HG02588 (cell line): ENCODE results near the gene STPG3.
A peak's percentile ranks its signal among the peaks of the same experiment; 100 is the strongest.

Source experiments
- ATAC-seq: cut with Tn5 transposase; IDR thresholded peaks from one replicate; pipeline ENCODE4 v1.9.1; 2021; ENCODE audit warnings: mild to moderate bottlenecking, moderate library complexity; ENCODE audit not compliant: unreplicated experiment

Gene STPG3

GRCh38 chr9:137251194-137251461 is at the start of gene STPG3:
Gene STPG3, plus strand, starts transcription at chr9:137251286. Its CDS starts 1 bp downstream, at chr9:137251287.
- no peak for ATAC-seq

- no peak for ATAC-seq
These were observed 48.1 kb upstream of the STPG3 start for GRCh38 chr9:137202966-137203365.

DNA sequence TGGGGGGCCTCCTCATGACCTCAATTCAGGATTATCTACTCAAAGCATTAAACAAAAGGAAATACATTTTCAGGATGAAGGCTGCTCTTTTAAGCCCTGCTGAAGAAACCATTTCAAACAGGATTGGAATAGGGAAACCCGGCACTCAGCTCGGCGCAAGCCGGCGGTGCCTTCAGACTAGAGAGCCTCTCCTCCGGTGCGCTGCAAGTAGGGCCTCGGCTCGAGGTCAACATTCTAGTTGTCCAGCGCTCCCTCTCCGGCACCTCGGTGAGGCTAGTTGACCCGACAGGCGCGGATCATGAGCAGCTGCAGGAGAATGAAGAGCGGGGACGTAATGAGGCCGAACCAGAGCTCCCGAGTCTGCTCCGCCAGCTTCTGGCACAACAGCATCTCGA is 46.4 kb upstream of the STPG3 start:
- no peak for ATAC-seq

DNA sequence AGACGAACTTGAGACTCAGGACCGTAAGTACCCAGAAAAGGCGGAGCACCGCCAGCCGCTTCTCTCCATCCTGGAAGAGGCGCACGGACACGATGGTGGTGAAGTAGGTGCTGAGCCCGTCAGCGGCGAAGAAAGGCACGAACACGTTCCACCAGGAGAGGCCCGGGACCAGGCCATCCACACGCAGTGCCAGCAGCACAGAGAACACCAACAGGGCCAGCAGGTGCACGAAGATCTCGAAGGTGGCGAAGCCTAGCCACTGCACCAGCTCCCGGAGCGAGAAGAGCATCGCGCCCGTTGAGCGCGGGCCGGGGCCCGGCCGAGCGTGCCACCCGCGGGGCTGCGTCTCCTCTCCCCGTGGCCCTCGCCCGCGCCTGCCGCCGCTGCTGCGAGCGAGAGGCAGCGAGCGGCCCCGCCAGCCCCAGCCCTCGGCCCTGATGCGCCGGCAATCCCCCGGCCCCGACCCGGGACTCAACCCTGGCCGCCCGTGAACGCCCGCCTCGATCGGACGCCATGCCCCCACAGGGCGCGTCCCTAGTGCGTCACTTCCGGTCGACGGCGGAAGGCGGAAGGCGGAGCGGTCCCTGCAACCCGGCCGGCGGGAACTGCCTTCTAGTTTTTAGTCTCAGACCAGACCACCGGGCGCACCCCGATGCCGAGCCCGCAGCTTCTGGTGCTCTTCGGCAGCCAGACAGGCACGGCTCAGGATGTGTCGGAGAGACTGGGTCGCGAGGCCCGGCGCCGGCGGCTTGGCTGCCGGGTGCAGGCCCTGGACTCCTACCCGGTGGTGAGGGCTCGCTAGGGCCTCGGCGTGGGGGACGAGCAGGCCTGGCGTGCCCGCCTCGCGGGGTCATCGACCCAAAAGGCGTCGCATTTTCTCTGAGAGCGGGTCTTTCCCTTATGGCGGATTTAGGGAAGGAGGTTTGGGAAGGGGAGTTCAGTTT is 45.7 kb upstream of the STPG3 start, which contains the start of the genes NDOR1 and TMEM203:
NDOR1 (plus strand) TSS at position 575 of the 944 bp plus-strand sequence; CDS start at position 653, 78 bp downstream.
TMEM203 (minus strand) TSS at position 523 of the 944 bp plus-strand sequence; CDS start at position 289, 234 bp downstream.
- peak; percentile 52 for ATAC-seq

- no peak for ATAC-seq
These were observed 44.5 kb upstream of the STPG3 start for GRCh38 chr9:137206602-137207001.

DNA sequence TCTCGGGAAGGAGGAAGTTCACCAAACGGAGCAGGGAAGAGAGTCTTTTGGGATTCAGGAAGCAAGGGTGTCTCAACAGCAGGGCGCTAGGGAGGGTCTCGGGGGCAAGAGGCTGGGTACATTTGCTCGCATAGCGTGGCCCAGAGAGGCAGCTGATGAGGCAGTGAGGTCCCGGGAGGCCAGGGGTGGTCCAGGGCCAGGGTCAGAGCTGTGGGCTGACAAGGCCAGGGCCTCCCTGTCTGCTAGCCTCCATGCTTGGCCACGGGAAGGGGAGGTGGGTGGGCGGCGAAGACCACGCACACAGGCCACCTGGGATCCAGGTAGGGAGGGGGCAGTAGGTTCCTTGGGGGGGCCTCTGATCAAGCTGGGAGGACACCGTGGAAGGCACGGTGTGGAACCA is 39.6 kb upstream of the STPG3 start:
- ATAC-seq, result no peak

DNA sequence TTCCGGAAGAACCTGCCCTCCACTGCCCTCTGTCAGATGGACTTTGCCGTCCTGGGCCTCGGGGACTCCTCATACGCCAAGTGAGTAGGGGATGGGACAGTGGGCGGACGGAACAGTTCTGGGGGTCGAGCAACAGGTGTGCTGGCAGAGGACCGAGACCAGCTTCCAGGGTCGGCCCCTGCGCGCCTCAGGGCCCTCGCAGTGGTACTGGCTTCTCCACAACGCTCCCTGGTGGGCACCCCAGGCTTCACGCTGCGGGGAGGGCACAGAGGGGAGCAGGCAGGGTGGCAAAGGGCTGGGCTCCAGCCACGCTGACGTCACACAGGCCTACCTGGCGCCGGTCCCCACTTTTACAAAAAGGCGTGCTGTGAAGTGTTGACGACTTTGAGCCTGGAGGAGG is 38.6 kb upstream of the STPG3 start:
- no peak for ATAC-seq

DNA sequence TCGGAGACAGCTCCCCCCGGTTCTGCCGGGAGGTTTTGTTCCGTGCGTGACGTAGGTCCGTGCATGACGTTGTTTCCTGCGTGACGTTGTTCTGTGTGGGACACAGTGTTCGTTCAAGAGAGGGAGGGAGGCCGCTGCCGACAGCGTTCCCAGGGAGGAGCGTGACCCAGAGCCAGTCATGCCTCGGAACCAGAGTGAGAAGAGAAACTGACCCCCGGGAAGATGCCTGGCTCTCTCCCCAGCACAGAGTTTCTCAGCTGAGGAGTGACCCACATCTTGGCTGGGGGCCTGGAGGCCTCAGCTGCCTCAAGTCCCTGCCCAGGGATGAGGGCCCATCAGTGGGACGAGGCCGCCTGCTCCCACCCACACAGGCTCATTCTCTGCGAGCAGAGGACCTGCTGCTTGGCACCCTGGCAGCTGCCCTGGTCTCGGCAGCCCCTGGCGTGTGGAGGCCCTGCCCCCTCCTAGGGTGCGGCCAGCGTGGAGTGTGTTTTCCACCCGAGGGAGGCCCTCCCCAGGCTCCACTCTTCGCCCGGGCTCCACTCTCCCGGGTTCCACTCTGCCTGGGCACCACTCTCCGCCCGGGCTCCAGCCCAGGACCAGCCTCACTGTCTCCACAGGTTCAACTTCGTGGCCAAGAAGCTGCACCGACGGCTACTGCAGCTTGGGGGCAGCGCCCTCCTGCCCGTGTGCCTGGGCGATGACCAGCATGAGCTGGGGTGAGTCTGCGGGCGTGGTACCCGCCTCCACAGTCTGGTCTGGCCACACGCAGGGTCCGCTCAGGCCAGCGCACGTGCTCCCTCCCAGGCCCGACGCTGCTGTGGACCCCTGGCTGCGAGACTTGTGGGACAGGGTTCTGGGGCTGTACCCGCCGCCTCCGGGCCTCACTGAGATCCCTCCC is 37.7 kb upstream of the STPG3 start:
- no peak for ATAC-seq

GRCh38 chr9:137214620-137215019 is 36.5 kb upstream of the STPG3 start:
- no peak for ATAC-seq

DNA sequence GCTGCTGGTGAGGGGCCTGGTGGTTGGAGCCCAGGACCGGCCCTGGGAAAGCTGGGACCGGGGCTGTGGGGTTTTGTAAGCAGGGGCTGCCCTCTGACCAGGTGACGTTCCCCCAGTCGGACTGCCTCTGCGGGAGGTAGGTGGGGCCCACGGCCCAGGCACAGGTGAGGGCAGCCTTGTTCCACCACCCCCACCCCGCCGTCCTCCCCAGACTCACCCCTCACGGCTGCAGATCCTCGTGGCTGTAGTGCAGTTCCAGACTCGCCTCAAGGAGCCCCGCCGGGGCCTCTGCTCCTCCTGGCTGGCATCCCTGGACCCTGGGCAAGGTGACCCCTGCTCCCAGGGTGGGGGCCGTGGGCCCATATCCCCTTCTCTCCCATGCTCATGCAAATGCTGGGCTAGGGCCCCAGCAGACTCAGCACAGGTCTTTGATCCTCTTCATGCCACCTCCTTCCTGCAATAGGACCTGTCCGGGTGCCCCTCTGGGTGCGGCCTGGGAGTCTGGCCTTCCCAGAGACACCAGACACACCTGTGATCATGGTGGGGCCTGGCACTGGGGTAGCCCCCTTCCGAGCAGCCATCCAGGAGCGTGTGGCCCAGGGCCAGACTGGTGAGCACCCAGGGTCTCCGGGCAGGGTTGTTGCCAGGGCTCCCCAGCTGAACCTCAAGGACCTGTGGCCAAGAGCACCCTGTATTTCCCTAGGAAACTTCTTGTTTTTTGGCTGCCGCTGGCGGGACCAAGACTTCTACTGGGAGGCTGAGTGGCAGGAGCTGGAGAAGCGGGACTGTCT is 35.7 kb upstream of the STPG3 start:
- ATAC-seq, result no peak

- ATAC-seq, result no peak
These were observed 34.7 kb upstream of the STPG3 start for GRCh38 chr9:137216188-137216965.

- ATAC-seq, result no peak
These were observed 33.5 kb upstream of the STPG3 start for GRCh38 chr9:137217276-137218211.

- ATAC-seq, result no peak
These were observed 32.8 kb upstream of the STPG3 start for GRCh38 chr9:137218212-137218753.

DNA sequence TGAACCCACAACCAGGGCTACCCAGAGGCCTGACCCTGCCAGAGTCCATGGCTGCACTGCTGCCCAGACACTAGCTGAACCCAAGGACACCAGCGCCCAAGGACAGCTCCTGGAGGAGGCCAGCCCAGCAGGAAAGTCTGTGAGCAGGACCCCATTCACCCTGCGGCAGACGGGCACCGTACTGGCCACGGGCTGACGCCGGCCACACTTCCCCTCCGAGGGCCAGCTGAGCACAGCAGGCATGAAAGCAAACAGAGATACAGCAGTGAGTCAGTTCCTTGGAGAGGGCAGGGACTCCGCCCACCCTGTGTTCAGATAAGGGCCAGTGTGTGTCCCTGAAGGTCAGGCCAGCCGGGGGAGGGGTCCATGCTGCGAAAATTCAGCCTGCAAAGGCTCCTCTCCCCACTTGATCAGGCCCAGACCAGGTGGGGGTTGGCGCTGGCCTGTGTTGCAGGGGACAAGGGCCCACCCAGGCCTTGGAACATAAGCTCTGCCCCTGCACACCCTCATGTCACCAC is 32.3 kb upstream of the STPG3 start:
- ATAC-seq, result no peak

- no peak for ATAC-seq
These were observed 31.2 kb upstream of the STPG3 start for GRCh38 chr9:137219757-137220316.

DNA sequence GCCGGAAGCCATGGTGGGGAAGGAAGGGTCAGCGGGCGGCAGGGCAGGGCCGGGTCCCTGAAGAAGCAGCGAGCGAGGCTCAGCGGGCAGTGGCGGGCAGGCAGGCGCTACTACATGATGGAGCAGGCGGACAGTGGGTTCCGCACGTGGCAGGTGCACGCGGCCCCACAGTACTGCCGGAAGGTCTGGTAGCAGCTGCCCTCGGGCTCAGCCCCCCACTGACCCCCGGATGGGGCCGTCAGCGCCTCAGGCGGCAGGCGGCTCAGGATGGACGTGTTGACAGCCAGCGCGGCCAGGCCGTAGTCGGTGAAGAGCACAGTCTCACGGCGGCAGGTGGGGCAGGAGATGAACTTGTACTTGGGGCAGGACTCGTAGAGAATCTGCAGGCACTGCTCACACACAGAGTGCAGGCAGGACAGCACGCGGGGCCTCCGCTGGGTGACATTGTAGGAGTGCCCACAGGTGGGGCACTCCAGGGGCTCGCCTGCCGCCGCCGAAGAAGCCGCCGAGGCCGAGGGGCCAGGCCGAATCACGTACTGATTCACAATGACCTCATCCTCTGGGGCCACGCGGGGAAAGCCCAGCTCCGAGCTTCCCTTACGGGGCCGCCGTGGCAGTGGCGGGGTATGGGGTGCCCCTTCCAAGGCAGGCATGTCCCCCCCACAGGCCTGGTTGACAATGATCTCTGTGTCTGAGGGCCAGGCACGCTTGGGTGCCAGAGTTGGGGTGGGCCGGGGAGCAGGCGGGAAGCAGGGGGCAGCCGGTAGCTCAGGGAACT is 30.6 kb upstream of the STPG3 start:
- no peak for ATAC-seq

DNA sequence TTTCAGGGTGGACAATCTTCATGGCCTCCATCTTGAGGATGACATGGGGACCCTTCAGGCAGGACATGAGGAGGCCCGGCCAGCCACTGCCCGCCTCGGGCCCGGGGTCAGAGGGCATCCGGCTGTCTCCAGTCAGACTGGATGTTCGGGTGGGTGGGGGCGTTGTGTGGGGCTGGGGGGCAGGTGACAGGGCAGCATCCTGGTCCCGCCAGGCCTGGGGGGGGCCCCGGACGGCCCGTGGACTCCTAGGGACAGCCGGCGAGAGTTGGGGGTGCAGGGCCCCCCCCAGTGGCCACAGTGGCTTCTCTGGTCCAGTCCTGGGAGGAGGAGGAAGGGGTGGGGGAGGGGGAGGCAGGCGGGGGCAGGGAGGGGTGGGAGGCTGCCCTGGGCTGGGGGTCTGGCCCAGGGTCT is 30.0 kb upstream of the STPG3 start:
- no peak for ATAC-seq
